Mammary epithelial cell (primary cell): ENCODE results near the gene TMEM79.

Experiments
- EZH2 ChIP-seq: IDR thresholded peaks from 2 replicates; pipeline ENCODE4 v1.6.1; 2012; ENCODE audit warnings: low read length, inconsistent platforms, borderline replicate concordance
- TF ChIP-seq, protein P1 (sequence below), 2 donors: IDR thresholded peaks in 1 of 2; conservative IDR thresholded peaks in 1 of 2; 2 replicates each; pipeline ENCODE4 v1.5.1; 2011 to 2012; ENCODE audit warnings: inconsistent platforms in 2 of 2, low read length in 2 of 2, mild to moderate bottlenecking in 2 of 2, control low read depth in 1 of 2, low read depth in 1 of 2; ENCODE audit not compliant: insufficient read depth in 1 of 2; ENCODE audit errors: extremely low read depth in 1 of 2

- TF ChIP-seq, protein P1, sequence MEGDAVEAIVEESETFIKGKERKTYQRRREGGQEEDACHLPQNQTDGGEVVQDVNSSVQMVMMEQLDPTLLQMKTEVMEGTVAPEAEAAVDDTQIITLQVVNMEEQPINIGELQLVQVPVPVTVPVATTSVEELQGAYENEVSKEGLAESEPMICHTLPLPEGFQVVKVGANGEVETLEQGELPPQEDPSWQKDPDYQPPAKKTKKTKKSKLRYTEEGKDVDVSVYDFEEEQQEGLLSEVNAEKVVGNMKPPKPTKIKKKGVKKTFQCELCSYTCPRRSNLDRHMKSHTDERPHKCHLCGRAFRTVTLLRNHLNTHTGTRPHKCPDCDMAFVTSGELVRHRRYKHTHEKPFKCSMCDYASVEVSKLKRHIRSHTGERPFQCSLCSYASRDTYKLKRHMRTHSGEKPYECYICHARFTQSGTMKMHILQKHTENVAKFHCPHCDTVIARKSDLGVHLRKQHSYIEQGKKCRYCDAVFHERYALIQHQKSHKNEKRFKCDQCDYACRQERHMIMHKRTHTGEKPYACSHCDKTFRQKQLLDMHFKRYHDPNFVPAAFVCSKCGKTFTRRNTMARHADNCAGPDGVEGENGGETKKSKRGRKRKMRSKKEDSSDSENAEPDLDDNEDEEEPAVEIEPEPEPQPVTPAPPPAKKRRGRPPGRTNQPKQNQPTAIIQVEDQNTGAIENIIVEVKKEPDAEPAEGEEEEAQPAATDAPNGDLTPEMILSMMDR (conservative IDR thresholded peaks at IDR 0.05 in 1 of 2, IDR thresholded peaks at IDR 0.05 in 1 of 2; ENCODE audit: extremely low read depth in 1 of 2, insufficient read depth in 1 of 2, low read depth in 1 of 2, low read length in 2 of 2), result no peak
- TF ChIP-seq EZH2, result no peak
Measured at GRCh38 chr1:156298852-156299357, 14.8 kb downstream of the TMEM79 start, which contains the start of gene VHLL.
